ENCODE data around the gene RIMBP2.

- TF ChIP-seq JUNB (IDR thresholded peaks at IDR 0.05; ENCODE audit: unreplicated experiment) (no peak), CTCF (conservative IDR thresholded peaks at IDR 0.05; ENCODE audit: low read depth in 2 of 2) (no peak)
Observed at GRCh38 chr12:130675791-130676190, 40.3 kb downstream of the RIMBP2 start.
